Measurements from ENCODE around the gene TCP11L2. TPM values are rescaled to one million over a fixed set of nuclear protein-coding genes. Genes with fewer than 3 reads are reported as not detected.
A peak's percentile ranks its signal among the peaks of the same experiment; 100 is the strongest.

Gene TCP11L2
- 10 to 100 TPM; 27.7 to 49.5 TPM for total RNA-seq
- 10 to 100 TPM; 21.3 to 31.5 (median 27.5) TPM for polyA plus RNA-seq (ENCODE audit: insufficient read length in 6 of 6)
- long read RNA-seq, donor 1, transcript TCP11L2-201 (10 exons, 2,219 nt) = major isoform, 9 of 16 reads
- long read RNA-seq, donor 1, partial matches to known transcripts = 6 of 16 reads
- long read RNA-seq, donor 1, other reads (novel, unspliced or antisense) = 0 of 16 reads
- long read RNA-seq, donor 2, partial matches to known transcripts = 0 of 4 reads
- long read RNA-seq, donor 2, other reads (novel, unspliced or antisense) = 0 of 4 reads
- long read RNA-seq, donor 3, partial matches to known transcripts = 0 of 1 reads
- long read RNA-seq, donor 3, other reads (novel, unspliced or antisense) = 0 of 1 reads
- long read RNA-seq, donor 4, partial matches to known transcripts = 2 of 2 reads
- long read RNA-seq, donor 4, other reads (novel, unspliced or antisense) = 0 of 2 reads
- long read RNA-seq, donor 5, partial matches to known transcripts = 0 of 2 reads
- long read RNA-seq, donor 5, other reads (novel, unspliced or antisense) = 0 of 2 reads
- long read RNA-seq, donor 6, partial matches to known transcripts = 0 of 1 reads
- long read RNA-seq, donor 6, other reads (novel, unspliced or antisense) = 0 of 1 reads
- long read RNA-seq, donor 7, partial matches to known transcripts = 0 of 2 reads
- long read RNA-seq, donor 7, other reads (novel, unspliced or antisense) = 0 of 2 reads
- long read RNA-seq, donor 8 = 0 reads
- long read RNA-seq, donor 9 = 0 reads
- long read RNA-seq, donor 10 = 0 reads
- long read RNA-seq, donor 11, partial matches to known transcripts = 0 of 4 reads
- long read RNA-seq, donor 11, other reads (novel, unspliced or antisense) = 0 of 4 reads
- long read RNA-seq, donor 12, partial matches to known transcripts = 0 of 2 reads
- long read RNA-seq, donor 12, other reads (novel, unspliced or antisense) = 0 of 2 reads

DNA sequence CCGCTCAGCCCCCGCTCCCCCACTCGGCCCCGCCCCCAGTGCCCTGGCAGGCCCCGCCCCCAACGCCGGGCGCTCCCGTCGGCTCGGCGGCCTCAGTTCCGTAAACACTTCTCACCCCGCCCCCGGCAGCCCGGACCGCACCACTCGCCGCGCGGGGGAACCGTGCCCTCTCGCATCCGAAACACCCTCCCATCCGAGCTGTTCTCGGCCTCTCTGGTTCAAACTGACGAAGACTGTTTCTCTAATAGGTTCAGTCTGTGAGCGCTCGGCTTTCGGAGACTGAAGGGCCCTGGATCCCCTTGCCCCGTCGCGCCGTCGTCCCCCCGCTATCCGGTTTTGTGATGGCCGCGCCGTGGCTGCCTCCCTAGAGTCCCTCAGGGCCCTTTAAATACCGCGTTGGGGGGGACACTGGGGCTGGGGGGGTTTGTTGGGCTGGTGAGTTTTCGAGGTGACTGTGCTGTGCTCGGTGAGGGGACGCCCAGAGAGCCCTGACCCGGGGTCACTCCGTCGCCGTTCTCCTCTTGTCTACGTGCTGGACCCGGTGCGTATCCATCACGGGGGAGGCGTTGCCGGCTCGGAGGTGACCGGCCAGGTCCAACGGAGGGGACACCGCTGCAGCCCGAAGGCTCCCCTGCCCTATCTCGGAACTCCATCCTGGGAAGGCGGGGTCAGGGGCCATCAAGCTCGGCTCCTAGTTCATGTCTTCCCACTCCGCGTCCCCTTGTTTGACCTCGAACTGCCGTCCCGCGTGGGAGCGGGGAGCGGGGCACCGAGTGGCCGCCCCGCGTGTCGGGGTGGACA, at the start of gene TCP11L2:
Gene TCP11L2, plus strand, starts transcription at position 333 of the 801 bp plus-strand sequence. CDS start 8,343 bp downstream, outside the sequence.
- ATAC-seq (peak; percentile 86), DNase-seq (peak; percentile 85 to 96 (median 88))
- Histone ChIP-seq H3K4me3 (peak within 1 kb of the TSS; percentile 79 to 93), H3K4me1 (peaks cover 0 to 62% of the 10 kb centered on the region in 2 donors), H3K27me3 (no peaks in the 10 kb centered on the region), H3K9me3 (no peaks in the 10 kb centered on the region), H3K36me3 (no peaks in the 10 kb centered on the region), H3K27ac (peak within 1 kb of the TSS; percentile 89 to 98)
- TF ChIP-seq, protein P1, sequence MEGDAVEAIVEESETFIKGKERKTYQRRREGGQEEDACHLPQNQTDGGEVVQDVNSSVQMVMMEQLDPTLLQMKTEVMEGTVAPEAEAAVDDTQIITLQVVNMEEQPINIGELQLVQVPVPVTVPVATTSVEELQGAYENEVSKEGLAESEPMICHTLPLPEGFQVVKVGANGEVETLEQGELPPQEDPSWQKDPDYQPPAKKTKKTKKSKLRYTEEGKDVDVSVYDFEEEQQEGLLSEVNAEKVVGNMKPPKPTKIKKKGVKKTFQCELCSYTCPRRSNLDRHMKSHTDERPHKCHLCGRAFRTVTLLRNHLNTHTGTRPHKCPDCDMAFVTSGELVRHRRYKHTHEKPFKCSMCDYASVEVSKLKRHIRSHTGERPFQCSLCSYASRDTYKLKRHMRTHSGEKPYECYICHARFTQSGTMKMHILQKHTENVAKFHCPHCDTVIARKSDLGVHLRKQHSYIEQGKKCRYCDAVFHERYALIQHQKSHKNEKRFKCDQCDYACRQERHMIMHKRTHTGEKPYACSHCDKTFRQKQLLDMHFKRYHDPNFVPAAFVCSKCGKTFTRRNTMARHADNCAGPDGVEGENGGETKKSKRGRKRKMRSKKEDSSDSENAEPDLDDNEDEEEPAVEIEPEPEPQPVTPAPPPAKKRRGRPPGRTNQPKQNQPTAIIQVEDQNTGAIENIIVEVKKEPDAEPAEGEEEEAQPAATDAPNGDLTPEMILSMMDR (IDR thresholded peaks at IDR 0.05) = no peak
- intact Hi-C loops (cut with DNase I) = no loop called here

DNA sequence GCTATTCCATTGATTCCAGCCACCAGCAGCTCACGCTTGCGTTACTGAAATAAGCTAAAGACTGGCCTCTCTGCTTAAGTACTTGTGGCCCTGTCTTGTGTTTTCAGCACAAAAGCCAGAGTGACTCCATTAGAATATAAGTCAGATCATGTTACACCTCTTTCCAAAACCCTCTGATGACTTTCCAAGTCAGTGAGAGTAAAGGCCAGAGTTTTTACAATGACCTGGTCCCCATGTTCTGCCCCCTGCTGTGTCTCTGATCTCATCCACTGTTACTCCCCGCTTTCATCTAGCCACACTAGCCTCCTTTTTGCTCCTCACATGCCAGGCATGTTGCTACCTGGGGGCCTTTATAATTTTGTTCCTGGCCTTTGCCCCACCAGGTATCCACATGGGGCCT, 47.8 kb upstream of the TCP11L2 start:
- intact Hi-C loops (cut with DNase I) = no loop called here
- TF ChIP-seq, protein P1 (IDR thresholded peaks at IDR 0.05) = no peak
- H3K9me3 ChIP-seq = no peaks in the 10 kb centered on the region

DNA sequence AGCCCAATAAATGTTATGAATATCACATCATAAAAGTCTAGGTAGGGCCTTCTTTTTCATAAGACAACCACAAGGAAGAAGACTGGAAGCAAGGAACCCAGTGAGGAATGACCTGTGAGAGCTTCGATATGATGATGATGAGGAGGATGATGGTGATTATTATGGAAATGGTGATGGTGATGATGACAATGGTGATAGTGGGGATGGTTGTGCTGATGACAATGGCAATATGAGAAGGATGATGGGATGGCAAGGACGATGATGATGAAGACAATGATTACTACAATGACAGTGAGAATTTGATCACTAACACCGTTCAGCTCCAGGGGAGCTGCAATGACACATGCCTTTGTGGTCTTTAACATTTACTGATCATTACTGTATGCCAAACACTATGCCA, 47.0 kb upstream of the TCP11L2 start:
- Histone ChIP-seq H3K36me3 (no peaks in the 10 kb centered on the region), H3K27me3 (no peaks in the 10 kb centered on the region), H3K9me3 (no peaks in the 10 kb centered on the region), H3K4me3 (no peak overlapping the region), H3K4me1 (no peaks in the 10 kb centered on the region), H3K27ac (no peak overlapping the region)
- intact Hi-C loops (cut with DNase I) = no loop called here
- ATAC-seq = no peak
- TF ChIP-seq, protein P1 (IDR thresholded peaks at IDR 0.05) = no peak
- no peak for DNase-seq

More for the DNA sequence above, 47.8 kb upstream of the TCP11L2 start:
- peaks cover 0 to 2% of the 10 kb centered on the region in 2 donors for H3K4me1 ChIP-seq
- DNase-seq = no peak
- H3K36me3 ChIP-seq = no peaks in the 10 kb centered on the region
- no peak for ATAC-seq
- H3K27ac ChIP-seq = no peak overlapping the region
- H3K4me3 ChIP-seq = no peak overlapping the region
- no peaks in the 10 kb centered on the region for H3K27me3 ChIP-seq

DNA sequence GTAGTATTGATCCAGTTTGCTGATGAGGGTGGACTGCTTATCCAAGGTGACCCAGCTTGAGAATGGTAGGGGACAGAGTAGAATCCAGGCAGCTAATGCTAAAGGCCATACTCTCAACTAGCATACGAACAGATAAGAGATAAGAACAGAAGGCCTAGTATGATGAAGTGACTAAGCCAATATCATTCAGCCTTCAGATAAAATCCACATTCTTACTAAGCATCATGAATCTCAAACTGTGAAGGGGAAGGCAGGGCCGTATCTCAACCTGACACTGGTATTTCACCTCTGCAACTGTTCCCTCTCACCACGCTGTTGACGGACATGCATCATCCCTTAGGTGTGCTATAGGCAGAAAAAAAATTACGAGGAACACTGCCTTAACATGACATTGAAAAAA, 46.6 kb upstream of the TCP11L2 start:
- Histone ChIP-seq H3K4me1 (no peaks in the 10 kb centered on the region), H3K27ac (no peak overlapping the region), H3K4me3 (no peak overlapping the region), H3K9me3 (no peaks in the 10 kb centered on the region), H3K36me3 (no peaks in the 10 kb centered on the region), H3K27me3 (no peaks in the 10 kb centered on the region)
- intact Hi-C loops (cut with DNase I) = no loop called here
- DNase-seq = no peak
- TF ChIP-seq, protein P1 (IDR thresholded peaks at IDR 0.05) = no peak
- no peak for ATAC-seq

All from left lung (tissue), 14 donors.